Adipose tissue (tissue), 3 donors: ENCODE results near the gene SEMA7A. TPM values are rescaled to one million over a fixed set of nuclear protein-coding genes. Genes with fewer than 3 reads are reported as not detected.
"Not testable (repeated sequence)": the region's sequence is repeated elsewhere in the genome, so short reads cannot be mapped to it uniquely, and the experiment has no call there.

Source experiments
- H3K27ac ChIP-seq: one replicate; pipeline ENCODE4 v1.5.1; 2013; ENCODE audit warnings: low read depth, low read length
- WGBS, 3 donors: extraction: QIAGEN DNeasy Blood & Tissue Kit; methylation state at CpG; one replicate each; pipeline ENCODE4 v1.1.7; 2013; 5-methylcytosine and 5-hydroxymethylcytosine counted together
- polyA plus RNA-seq, 3 donors: library from polyadenylated mRNA; stranded (reverse); fragments of 200-250 nt; gene quantifications; one replicate each; pipeline ENCODE4 v1.2.3, GENCODE V29; 2013
- donor health status: healthy with polysubstance abuse.
- donor health status: Bipolar disorder and iron deficiency.
- donor health status: healthy.

Gene SEMA7A
- polyA plus RNA-seq, 3 donors: 0.75 to 3.0 (median 2.4) TPM

DNA sequence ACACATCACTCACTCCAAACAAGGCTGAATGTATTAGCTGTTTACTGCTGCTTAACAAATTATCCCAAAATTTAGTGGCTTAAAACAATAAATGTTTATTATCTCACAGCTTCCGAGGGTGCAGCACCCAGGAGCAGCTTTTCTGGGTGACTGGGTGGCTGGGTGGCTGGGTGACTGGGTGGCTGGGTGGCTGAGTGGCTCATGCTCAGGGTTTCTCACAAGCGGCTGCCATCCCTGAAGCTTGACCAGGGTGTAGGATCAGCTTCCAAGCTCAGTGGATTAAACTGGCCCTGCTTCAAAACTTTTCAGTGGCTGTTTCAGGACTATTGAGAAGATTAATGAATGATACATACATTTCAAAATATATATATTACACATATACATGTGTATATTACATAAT, 64.0 kb downstream of the SEMA7A start:
- H3K27ac ChIP-seq: no peak overlapping the region
- WGBS, 3 donors: 86 to 93% (median 87%) methylated on average over 2 of the region's 2 CpGs

- 44 to 72% (median 54%) methylated on average over 10 of the region's 10 CpGs for WGBS, 3 donors
Measured at GRCh38 chr15:74369084-74369745, 64.5 kb downstream of the SEMA7A start.

DNA sequence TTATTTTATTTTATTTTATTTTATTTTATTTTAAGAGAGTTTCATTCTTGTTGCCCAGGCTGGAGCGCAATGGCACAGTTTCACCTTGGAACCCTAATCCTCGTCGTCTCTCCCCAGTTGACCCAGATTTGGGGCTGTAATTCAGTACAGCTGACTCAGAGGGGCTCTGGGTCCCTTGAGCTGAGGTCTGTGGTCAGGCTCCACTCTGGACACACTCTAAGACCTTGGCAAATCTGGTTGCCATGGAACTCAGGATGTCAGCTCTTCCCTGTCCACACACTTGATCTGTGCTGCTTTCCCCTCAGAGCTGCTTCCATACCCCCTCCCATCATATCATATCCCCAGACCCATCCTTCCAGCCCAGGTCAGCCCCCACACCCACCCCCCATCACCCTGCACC, 65.6 kb downstream of the SEMA7A start:
- 92 to 95% (median 94%) methylated on average over 3 of the region's 3 CpGs for WGBS, 3 donors
- no peak overlapping the region for H3K27ac ChIP-seq

More at GRCh38 chr15:74369084-74369745, 64.5 kb downstream of the SEMA7A start:
- no peak overlapping the region for H3K27ac ChIP-seq

DNA sequence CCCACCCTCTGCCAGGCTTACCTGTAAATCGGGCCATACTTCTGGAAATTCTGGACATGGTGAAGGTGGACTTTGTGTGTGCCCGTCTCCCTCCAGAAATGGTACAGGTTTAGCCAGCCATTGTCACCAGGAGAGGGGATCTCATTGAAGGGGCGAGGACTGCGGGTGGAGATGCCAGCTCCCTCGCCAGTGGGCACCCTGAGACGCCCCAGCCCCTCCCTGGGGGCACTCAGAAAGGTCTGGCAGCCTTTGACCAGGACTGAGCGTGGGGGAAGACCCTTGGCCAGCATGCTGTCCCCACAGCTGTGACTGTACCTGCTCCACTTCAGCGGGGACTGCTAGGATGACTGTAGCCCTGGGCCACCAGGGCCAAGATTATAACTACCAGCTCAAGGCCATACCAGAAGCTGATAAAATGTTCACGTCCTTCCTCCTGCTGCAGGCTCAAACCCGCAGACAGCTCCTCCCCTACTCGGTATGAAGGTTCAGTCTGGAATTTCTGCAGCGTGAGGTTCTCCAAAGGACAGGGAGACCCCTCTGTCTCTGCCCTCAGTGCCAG, 66.4 kb downstream of the SEMA7A start, which contains the start of gene CYP11A1:
CYP11A1 (minus strand) TSS at position 351 of the 559 bp plus-strand sequence; CDS start at position 290, 61 bp downstream.
- 67 to 92% (median 87%) methylated on average over 12 of the region's 12 CpGs for WGBS, 3 donors
- H3K27ac ChIP-seq: no peak within 1 kb of the TSS

DNA sequence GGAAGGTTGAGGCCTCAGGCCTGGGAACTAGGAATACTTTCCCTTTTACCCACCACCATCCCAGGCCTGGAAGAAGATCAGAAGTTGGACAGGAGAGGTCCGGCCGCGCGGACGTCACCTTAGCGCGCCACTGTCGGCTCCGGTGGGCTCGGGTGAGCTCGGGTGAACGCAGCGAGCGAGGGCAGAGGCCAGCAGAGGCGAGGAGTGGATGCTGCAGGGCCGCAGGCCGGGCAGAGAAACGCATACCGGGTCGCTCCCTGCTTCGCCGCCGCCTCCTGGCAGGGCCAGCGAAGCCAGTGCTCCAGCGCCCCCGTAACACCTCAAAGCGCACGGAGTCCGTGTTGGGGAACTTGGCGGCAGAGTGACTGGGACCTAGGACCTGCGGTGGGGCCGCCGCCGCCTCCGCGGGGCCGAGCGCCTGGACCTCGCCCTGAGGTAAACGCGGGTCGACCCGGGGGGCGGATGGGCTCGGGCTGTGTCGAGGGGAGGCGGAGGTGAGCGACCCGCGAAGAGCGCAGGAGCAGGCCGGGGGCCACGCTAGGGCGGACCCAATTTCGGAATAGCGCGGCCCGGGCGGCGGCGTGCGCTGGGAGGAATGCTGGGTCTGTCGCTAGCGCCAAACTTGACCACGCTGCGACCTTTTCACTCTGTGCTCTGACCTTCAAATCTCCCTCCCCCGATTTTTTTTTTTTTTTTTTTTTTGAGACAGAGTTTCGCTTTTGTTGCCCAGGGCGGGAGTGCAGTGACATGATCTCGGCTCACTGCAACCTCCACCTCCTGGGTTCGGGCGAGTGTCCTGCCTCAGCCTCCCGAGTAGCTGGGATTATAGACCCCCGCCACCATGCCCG, 67.9 kb downstream of the SEMA7A start:
- WGBS, 3 donors: 5 to 11% (median 5%) methylated on average over 66 to 75 of the region's 75 CpGs

GRCh38 chr15:74364936-74365597, 68.7 kb downstream of the SEMA7A start:
- H3K27ac ChIP-seq: no peak overlapping the region
- WGBS, 3 donors: 85 to 89% (median 87%) methylated on average over 12 of the region's 12 CpGs

More for the DNA sequence above, 67.9 kb downstream of the SEMA7A start:
- H3K27ac ChIP-seq: no peak overlapping the region

GRCh38 chr15:74362482-74362881, 71.3 kb downstream of the SEMA7A start:
- 73 to 88% (median 87%) methylated on average over 1 of the region's 1 CpG for WGBS, 3 donors
- H3K27ac ChIP-seq: no peak overlapping the region

DNA sequence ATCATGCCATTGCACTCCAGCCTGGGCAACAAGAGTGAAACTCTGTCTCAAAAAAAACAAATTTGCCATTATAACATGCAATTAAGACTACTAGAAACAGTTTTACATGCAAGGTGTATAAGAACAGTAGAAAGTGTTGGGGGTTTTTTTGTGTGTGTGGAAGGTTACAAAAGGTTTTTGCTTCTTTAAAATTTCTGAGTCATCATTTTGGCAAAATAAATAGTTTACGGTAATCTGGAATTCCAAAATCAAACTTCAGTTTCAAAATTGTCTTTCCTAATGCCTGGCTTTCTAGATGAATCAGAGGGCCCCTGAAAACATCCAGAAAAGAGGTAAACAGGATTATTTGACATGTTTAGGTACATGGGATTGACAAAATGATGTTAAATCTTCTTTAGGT, 72.9 kb downstream of the SEMA7A start:
- 51 to 65% (median 56%) methylated on average over 1 of the region's 1 CpG for WGBS, 3 donors
- not testable (repeated sequence) for H3K27ac ChIP-seq

- H3K27ac ChIP-seq: not testable (repeated sequence)
- WGBS, 3 donors: 68 to 83% (median 77%) methylated on average over 6 of the region's 6 CpGs
Measured at GRCh38 chr15:74359376-74359775, 74.4 kb downstream of the SEMA7A start.

Other genes with a start within 250 kb of the SEMA7A start
- gene STRA6, start 231.2 kb downstream of the SEMA7A start, polyA plus RNA-seq: 1 to 10 TPM in 1 of 3 donors, under 1 TPM in 1, not detected in 1; 0.07 to 3.3 TPM
- gene CCDC33, start 197.6 kb downstream of the SEMA7A start, polyA plus RNA-seq: under 1 TPM in 1 of 3 donors, not detected in 2; 0.03 TPM
- gene CYP11A1, start 66.3 kb downstream of the SEMA7A start, polyA plus RNA-seq: 1 to 10 TPM in 1 of 3 donors, under 1 TPM in 2; 0.55 to 3.5 (median 0.86) TPM
- gene UBL7, start 27.2 kb upstream of the SEMA7A start, polyA plus RNA-seq: 10 to 100 TPM; 26.7 to 33.9 (median 31.9) TPM
- gene ARID3B, start 107.3 kb upstream of the SEMA7A start, polyA plus RNA-seq: 1 to 10 TPM; 2.1 to 3.0 (median 2.6) TPM
- gene CLK3, start 181.9 kb upstream of the SEMA7A start, polyA plus RNA-seq: 10 to 100 TPM; 30.2 to 50.6 (median 50.1) TPM